Ovary (tissue), 9 donors: ENCODE data around the gene URI1. TPM values are rescaled to one million over a fixed set of nuclear protein-coding genes. Genes with fewer than 3 reads are reported as not detected.

Source experiments
- DNase-seq, 5 donors: peaks; one replicate each; pipeline ENCODE4 v3.0.0-alpha.2; 2019 to 2020
- H3K27ac ChIP-seq, 2 donors: fragments of 200-600 bp; one replicate each; pipeline versions ENCODE4 v1.5.1 to v1.8.0; 2019 to 2022
- H3K27me3 ChIP-seq: fragments of 200-600 bp; one replicate; pipeline ENCODE4 v1.8.0; 2022
- H3K36me3 ChIP-seq: fragments of 200-600 bp; sonication (generic); one replicate; pipeline ENCODE4 v1.5.1; 2019
- H3K4me1 ChIP-seq: one replicate; pipeline ENCODE4 v1.8.1; 2013; ENCODE audit warnings: mild to moderate bottlenecking, moderate library complexity; ENCODE audit not compliant: insufficient read depth
- H3K4me3 ChIP-seq: fragments of 200-600 bp; sonication (generic); one replicate; pipeline ENCODE4 v1.5.1; 2017
- H3K9me3 ChIP-seq, 2 donors: fragments of 200-600 bp in 1 of 2; sonication (generic) in 1 of 2; one replicate each; pipeline versions ENCODE4 v1.5.1 to v1.8.1; 2013 to 2019; ENCODE audit warnings: mild to moderate bottlenecking in 1 of 2, moderate library complexity in 1 of 2
- CTCF ChIP-seq, 3 donors: fragments of 450-650 bp in 2 of 3; fragments of 200-600 bp in 1 of 3; IDR thresholded peaks; one replicate each; pipeline versions ENCODE4 v1.5.1 to v1.8.0; 2016 to 2022; ENCODE audit warnings: antibody characterized with exemption in 3 of 3, mild to moderate bottlenecking in 1 of 3
- EP300 ChIP-seq: sonication (generic); formaldehyde crosslinking; IDR thresholded peaks from one replicate; pipeline ENCODE4 v1.6.1; 2017; ENCODE audit warnings: antibody characterized with exemption
- POLR2A ChIP-seq: fragments of 450-650 bp; IDR thresholded peaks from one replicate; pipeline ENCODE4 v1.6.1; 2017; ENCODE audit warnings: antibody characterized with exemption, mild to moderate bottlenecking, moderate library complexity
- WGBS, 3 donors: extraction: QIAGEN DNeasy Blood & Tissue Kit in 1 of 3; methylation state at CpG; one replicate each; pipeline versions ENCODE4 v1.1.5 to v1.1.7; 2013 to 2017; 5-methylcytosine and 5-hydroxymethylcytosine counted together
- intact Hi-C, 4 donors: fragments of 100-400 bp; cut with DNase I; formaldehyde crosslinking; loops; one replicate each; pipeline versions ENCODE4 v1.11.0 to v1.15.1; 2022 to 2023
- polyA plus RNA-seq, 2 donors: library from polyadenylated mRNA; stranded (reverse); fragments of 200-250 nt in 1 of 2; fragments of 350-450 nt in 1 of 2; fragmentation: Illumina TruSeq in 1 of 2; extraction: RNeasy Lipid Tissue Mini Kit (QIAGEN cat#74804) in 1 of 2; gene quantifications; one replicate each; pipeline ENCODE4 v1.2.3, GENCODE V29; 2013 to 2014
- total RNA-seq, 7 donors: library from RNA; depleted of rRNA in 2 of 7; stranded (reverse); fragments of >200 nt in 2 of 7; fragmentation: NEBNext Ultra II Directional in 3 of 7; extraction: Animal tissue kit (Norgen Biotek cat#: 25700) in 3 of 7; gene quantifications; one replicate each; pipeline versions ENCODE4 v1.1.0 to v1.2.4, GENCODE V29; 2016 to 2023
- donor health status: DM: no; HTN: no; CAD: no; lungs with moderate emphysema.
- donor health status: DM: no; HTN: no; CAD: no.
- donor health status: Bipolar disorder and iron deficiency.
- donor health status: DM: yes; HTN: yes; CAD: no.
- donor health status: DM: no; HTN: no; CAD: no.
- donor health status: DM: yes; HTN: yes; CAD: no.

The URI1 gene
- total and polyA plus RNA-seq, 9 donors = 39.8 to 90.0 (median 66.9) TPM

GRCh38 chr19:29927944-29928625 lies 14.0 kb upstream of the URI1 start:
- intact Hi-C loops = no loop called here

GRCh38 chr19:29928831-29929230 lies 13.2 kb upstream of the URI1 start:
- no peaks in the 10 kb centered on the region for H3K36me3 ChIP-seq
- 55 to 75% (median 68%) methylated on average over 1 of the region's 1 CpG for WGBS, 3 donors
- no peak overlapping the region for H3K27ac ChIP-seq
- DNase-seq = no peak
- no peaks in the 10 kb centered on the region for H3K9me3 ChIP-seq
- no peaks in the 10 kb centered on the region for H3K4me1 ChIP-seq
- H3K4me3 ChIP-seq = no peak overlapping the region
- intact Hi-C loops = no loop called here
- no peaks in the 10 kb centered on the region for H3K27me3 ChIP-seq
- TF ChIP-seq POLR2A (no peak), CTCF (IDR thresholded peaks at IDR 0.05) (no peak), EP300 (no peak)

More at GRCh38 chr19:29927944-29928625, 14.0 kb upstream of the URI1 start:
- Histone ChIP-seq H3K27ac (no peak overlapping the region), H3K4me1 (no peaks in the 10 kb centered on the region), H3K36me3 (no peaks in the 10 kb centered on the region), H3K27me3 (no peaks in the 10 kb centered on the region), H3K9me3 (no peaks in the 10 kb centered on the region), H3K4me3 (no peak overlapping the region)
- DNase-seq = no peak
- WGBS, 3 donors = 54 to 56% (median 56%) methylated on average over 14 of the region's 14 CpGs
- TF ChIP-seq CTCF (IDR thresholded peaks at IDR 0.05) (no peak), EP300 (no peak), POLR2A (no peak)

- H3K27ac ChIP-seq = no peak overlapping the region
Measured at GRCh38 chr19:29934257-29934656, 7.8 kb upstream of the URI1 start.

GRCh38 chr19:29934781-29935180 lies 7.3 kb upstream of the URI1 start:
- H3K36me3 ChIP-seq = no peaks in the 10 kb centered on the region
- no peak for TF ChIP-seq EP300
- TF ChIP-seq CTCF (IDR thresholded peaks at IDR 0.05) = no peak
- TF ChIP-seq POLR2A = no peak
- no peaks in the 10 kb centered on the region for H3K4me1 ChIP-seq

More at GRCh38 chr19:29934257-29934656, 7.8 kb upstream of the URI1 start:
- TF ChIP-seq POLR2A (no peak), EP300 (no peak), CTCF (IDR thresholded peaks at IDR 0.05) (no peak)
- Histone ChIP-seq H3K9me3 (peaks cover 0 to 5% of the 10 kb centered on the region in 2 donors), H3K27me3 (no peaks in the 10 kb centered on the region), H3K4me1 (no peaks in the 10 kb centered on the region), H3K4me3 (no peak overlapping the region), H3K36me3 (no peaks in the 10 kb centered on the region)
- DNase-seq = no peak
- intact Hi-C loops = no loop called here
- 85 to 88% (median 86%) methylated on average over 3 of the region's 3 CpGs for WGBS, 3 donors

More at GRCh38 chr19:29934781-29935180, 7.3 kb upstream of the URI1 start:
- DNase-seq = no peak
- WGBS, 3 donors = 88 to 95% (median 91%) methylated on average over 1 of the region's 1 CpG
- H3K9me3 ChIP-seq = peaks cover 0 to 5% of the 10 kb centered on the region in 2 donors
- H3K27me3 ChIP-seq = no peaks in the 10 kb centered on the region
- no peak overlapping the region for H3K4me3 ChIP-seq
- no peak overlapping the region for H3K27ac ChIP-seq
- intact Hi-C loops = no loop called here
